Mesenchymal stem cell (in vitro differentiated cells and primary cell): ENCODE data around the gene DCLRE1B.
"Not testable (repeated sequence)": the region's sequence is repeated elsewhere in the genome, so short reads cannot be mapped to it uniquely, and the experiment has no call there.

Experiments
- DNase-seq: peaks from one replicate; pipeline ENCODE4 v3.0.0-alpha.2; 2013
- H2AFZ ChIP-seq: one replicate; pipeline ENCODE4 v1.6.1; 2013; ENCODE audit warnings: low read depth, mild to moderate bottlenecking, control low read depth, inconsistent platforms, low read length, moderate library complexity
- H2AK5ac ChIP-seq: 2 replicates; pipeline ENCODE4 v1.6.1; 2013; ENCODE audit warnings: low read length, moderate library complexity, mild to moderate bottlenecking, inconsistent platforms; ENCODE audit not compliant: severe bottlenecking
- H2BK120ac ChIP-seq: one replicate; pipeline ENCODE4 v1.6.1; 2013; ENCODE audit warnings: low read depth, mild to moderate bottlenecking, inconsistent platforms, low read length, moderate library complexity
- H2BK12ac ChIP-seq, 2 experiments: one replicate each; pipeline ENCODE4 v1.6.1; 2013; ENCODE audit warnings: inconsistent platforms in 2 of 2, low read length in 2 of 2, mild to moderate bottlenecking in 2 of 2, moderate library complexity in 2 of 2, control low read depth in 1 of 2
- H2BK15ac ChIP-seq: one replicate; pipeline ENCODE4 v1.6.1; 2013; ENCODE audit warnings: mild to moderate bottlenecking, low read depth, inconsistent platforms; ENCODE audit not compliant: poor library complexity, severe bottlenecking
- H2BK5ac ChIP-seq: 2 replicates; pipeline ENCODE4 v1.6.1; 2013; ENCODE audit warnings: low read depth, mild to moderate bottlenecking, low read length, control low read depth, inconsistent platforms; ENCODE audit not compliant: poor library complexity, severe bottlenecking
- H3K14ac ChIP-seq, 2 experiments: one replicate each; pipeline ENCODE4 v1.6.1; 2013; ENCODE audit warnings: inconsistent platforms in 2 of 2, low read length in 2 of 2, control low read depth in 1 of 2, mild to moderate bottlenecking in 1 of 2, moderate library complexity in 1 of 2
- H3K18ac ChIP-seq, 2 experiments: one replicate each; pipeline ENCODE4 v1.6.1; 2013; ENCODE audit warnings: inconsistent platforms in 2 of 2, low read length in 2 of 2, control low read depth in 1 of 2, low read depth in 1 of 2, mild to moderate bottlenecking in 1 of 2
- H3K23ac ChIP-seq, 2 experiments: one replicate each; pipeline ENCODE4 v1.6.1; 2013; ENCODE audit warnings: inconsistent platforms in 2 of 2, low read length in 2 of 2, mild to moderate bottlenecking in 2 of 2, moderate library complexity in 2 of 2, control low read depth in 1 of 2
- H3K27ac ChIP-seq: 2 replicates; pipeline ENCODE4 v1.5.1; 2013; ENCODE audit warnings: mild to moderate bottlenecking, moderate library complexity, low read length, control low read depth, inconsistent platforms; ENCODE audit not compliant: poor library complexity, severe bottlenecking
- H3K27me3 ChIP-seq, 2 experiments: 2 replicates each; pipeline versions ENCODE4 v1.6.1 to v1.7.0; 2013; ENCODE audit warnings: low read length in 2 of 2, mild to moderate bottlenecking in 2 of 2, moderate library complexity in 2 of 2, control low read depth in 1 of 2, inconsistent platforms in 1 of 2; ENCODE audit not compliant: control insufficient read depth in 1 of 2, insufficient read depth in 1 of 2
- H3K36me3 ChIP-seq, 2 experiments: 2 replicates each; pipeline versions ENCODE4 v1.6.1 to v1.7.0; 2013; ENCODE audit warnings: low read length in 2 of 2, control low read depth in 1 of 2, inconsistent platforms in 1 of 2, low read depth in 1 of 2, mild to moderate bottlenecking in 1 of 2; ENCODE audit not compliant: insufficient read depth in 2 of 2, control insufficient read depth in 1 of 2
- H3K4ac ChIP-seq, 2 experiments: one replicate each; pipeline ENCODE4 v1.6.1; 2013; ENCODE audit warnings: inconsistent platforms in 2 of 2, low read length in 2 of 2, mild to moderate bottlenecking in 2 of 2, moderate library complexity in 2 of 2, control low read depth in 1 of 2, low read depth in 1 of 2
- H3K4me1 ChIP-seq: 2 replicates; pipeline ENCODE4 v1.6.1; 2013; ENCODE audit warnings: low read depth, low read length, control low read depth; ENCODE audit not compliant: control insufficient read depth, insufficient read depth
- H3K4me2 ChIP-seq: 2 replicates; pipeline ENCODE4 v1.6.1; 2013; ENCODE audit warnings: low read length, mild to moderate bottlenecking, inconsistent platforms; ENCODE audit not compliant: poor library complexity, severe bottlenecking
- H3K4me3 ChIP-seq, 2 experiments: 2 replicates each; pipeline versions ENCODE4 v1.5.1 to v1.7.0; 2013; ENCODE audit warnings: low read length in 2 of 2, mild to moderate bottlenecking in 2 of 2, control low read depth in 1 of 2, low read depth in 1 of 2; ENCODE audit not compliant: insufficient read depth in 1 of 2
- H3K79me1 ChIP-seq: replicated peaks from 2 replicates; pipeline ENCODE4 v1.6.1; 2013; ENCODE audit warnings: mild to moderate bottlenecking, control low read depth, low read length, inconsistent platforms; ENCODE audit not compliant: poor library complexity, severe bottlenecking
- H3K9ac ChIP-seq: 2 replicates; pipeline ENCODE4 v1.7.0; 2013; ENCODE audit warnings: mild to moderate bottlenecking, low read length, moderate library complexity
- H3K9me3 ChIP-seq: 2 replicates; pipeline ENCODE4 v1.7.0; 2013; ENCODE audit warnings: mild to moderate bottlenecking, low read length; ENCODE audit not compliant: control insufficient read depth
- H4K8ac ChIP-seq: one replicate; pipeline ENCODE4 v1.6.1; 2013; ENCODE audit warnings: inconsistent platforms, mild to moderate bottlenecking, low read length, moderate library complexity
- H4K91ac ChIP-seq: one replicate; pipeline ENCODE4 v1.6.1; 2013; ENCODE audit warnings: mild to moderate bottlenecking, low read length, inconsistent platforms
- WGBS: methylation state at CpG from one replicate; pipeline ENCODE4 v1.1.7; 2013; ENCODE audit warnings: mixed read lengths; 5-methylcytosine and 5-hydroxymethylcytosine counted together

The DCLRE1B gene

DNA sequence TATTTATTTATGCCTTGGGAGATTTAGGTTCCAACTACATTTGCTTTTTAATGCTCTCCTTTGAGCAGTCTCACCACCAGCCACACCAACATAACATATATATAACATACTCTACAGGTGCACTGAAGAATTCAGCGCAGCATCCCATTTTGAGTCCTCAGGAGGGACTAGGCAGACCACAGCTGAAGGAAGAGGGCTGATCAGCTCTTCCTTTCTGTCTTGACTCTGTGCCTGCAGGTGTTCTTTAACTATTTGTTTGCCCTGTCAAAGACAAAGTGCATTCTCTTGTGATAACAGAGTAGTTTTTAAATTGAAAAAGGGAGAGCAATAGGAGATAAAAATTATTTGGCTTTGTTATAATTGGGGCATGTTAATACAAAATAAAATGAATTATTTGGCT is 41.0 kb downstream of the DCLRE1B start:
- H4K91ac ChIP-seq = no peak overlapping the region
- H3K27ac ChIP-seq = no peak overlapping the region
- 100% methylated on average over 1 of the region's 1 CpG for WGBS

DNA sequence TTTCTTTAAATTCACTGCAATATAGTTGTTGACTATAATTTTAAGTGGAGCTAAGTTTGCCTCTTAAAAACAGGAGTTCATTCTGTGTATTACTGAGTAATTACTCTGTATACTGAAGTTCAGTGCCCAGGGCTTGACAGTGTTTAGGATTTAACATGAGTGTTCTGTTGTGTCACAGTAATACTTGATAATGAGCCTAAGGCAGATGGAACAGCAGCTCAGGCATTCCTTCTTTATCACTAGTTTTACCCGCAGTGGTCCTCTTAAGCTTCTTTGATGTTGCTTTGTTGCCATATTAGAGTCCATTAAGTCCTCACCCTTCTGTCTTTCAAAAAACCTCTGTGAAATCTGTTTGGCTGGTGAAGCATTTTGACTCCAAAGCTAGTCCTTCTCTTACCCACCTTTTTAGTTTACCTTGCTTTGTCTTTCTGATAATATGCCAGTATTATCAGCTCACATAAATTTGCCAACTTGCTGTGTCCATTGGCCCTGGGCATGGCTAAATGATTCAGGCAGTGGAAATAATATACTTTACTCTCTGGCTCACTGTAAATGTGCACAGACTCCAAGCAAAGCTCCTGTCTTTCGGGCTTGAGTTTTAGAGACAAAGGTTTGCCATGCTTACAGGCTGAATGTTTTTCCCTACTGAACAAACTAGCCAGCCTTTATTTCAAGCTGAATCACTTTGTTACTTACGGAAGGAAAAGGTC is 41.7 kb downstream of the DCLRE1B start:
- Histone ChIP-seq H2BK120ac (no peak overlapping the region), H2BK12ac (no peak overlapping the region), H3K4me1 (no peaks in the 10 kb centered on the region), H3K9ac (peak overlapping the region; percentile 36), H4K8ac (no peak overlapping the region), H3K36me3 (peaks cover 7 to 23% of the 10 kb centered on the region in 2 experiments), H3K4ac (no peak overlapping the region), H2AFZ (no peak overlapping the region), H3K23ac (no peak overlapping the region), H3K14ac (no peak overlapping the region), H4K91ac (no peak overlapping the region), H3K4me2 (no peak overlapping the region), H2AK5ac (no peak overlapping the region), H2BK15ac (no peak overlapping the region), H3K27me3 (no peaks in the 10 kb centered on the region), H3K9me3 (no peaks in the 10 kb centered on the region), H3K27ac (no peak overlapping the region), H3K4me3 (no peak overlapping the region), H3K18ac (peak overlapping the region in 1 of 2 experiments; percentile 71), H3K79me1 (peaks cover 10% of the 10 kb centered on the region), H2BK5ac (no peak overlapping the region)
- WGBS = 46% methylated on average over 2 of the region's 3 CpGs
- DNase-seq = peak; percentile 29

More for the DNA sequence above, 41.0 kb downstream of the DCLRE1B start:
- Histone ChIP-seq H4K8ac (no peak overlapping the region), H2BK120ac (no peak overlapping the region), H3K4me2 (no peak overlapping the region), H2BK15ac (no peak overlapping the region), H3K18ac (no peak overlapping the region), H3K4me3 (no peak overlapping the region), H2BK12ac (no peak overlapping the region), H3K4ac (no peak overlapping the region), H2BK5ac (no peak overlapping the region), H3K27me3 (no peaks in the 10 kb centered on the region), H3K9ac (no peak overlapping the region), H2AFZ (no peak overlapping the region), H3K23ac (no peak overlapping the region), H3K36me3 (peaks cover 9 to 27% of the 10 kb centered on the region in 2 experiments), H2AK5ac (no peak overlapping the region), H3K4me1 (no peaks in the 10 kb centered on the region), H3K79me1 (peaks cover 11% of the 10 kb centered on the region), H3K14ac (no peak overlapping the region), H3K9me3 (no peaks in the 10 kb centered on the region)
- DNase-seq = no peak

DNA sequence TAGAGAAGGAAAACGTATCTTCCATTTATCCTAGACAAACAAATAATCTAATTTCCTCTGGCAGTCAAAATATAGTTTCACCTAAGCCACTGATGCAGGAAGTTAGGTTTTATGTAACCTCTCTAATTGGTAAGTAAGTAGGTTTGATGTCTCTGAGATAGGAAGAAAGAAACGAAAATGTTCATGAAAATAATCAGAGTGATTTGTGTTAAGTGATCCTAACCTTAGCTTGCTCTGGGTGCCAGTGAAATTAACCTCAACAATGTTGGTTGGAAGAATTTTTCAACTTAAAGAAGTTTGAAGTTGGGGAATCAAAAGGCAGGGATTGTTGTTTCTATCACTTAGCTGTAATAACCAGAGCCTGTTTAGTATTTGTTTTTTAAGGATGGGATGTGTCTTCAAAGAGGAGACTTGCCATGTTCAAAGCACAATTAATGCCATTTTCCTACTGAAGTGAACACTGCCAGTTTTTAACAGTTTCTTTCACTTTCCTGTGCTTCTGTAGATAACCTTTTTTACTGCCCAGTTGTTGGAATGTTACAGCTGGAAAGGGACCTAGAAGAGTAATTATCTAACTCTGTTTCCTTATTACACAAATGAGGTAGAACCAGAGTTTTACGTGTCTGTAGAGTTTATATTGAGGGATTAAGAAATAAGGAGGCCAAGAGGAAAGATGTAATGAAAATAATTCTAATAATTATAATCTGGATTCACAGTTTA is 42.4 kb downstream of the DCLRE1B start:
- no peak overlapping the region for H2BK12ac ChIP-seq
- H3K4ac ChIP-seq = no peak overlapping the region
- H2AK5ac ChIP-seq = no peak overlapping the region
- no peak overlapping the region for H3K27ac ChIP-seq
- no peak overlapping the region for H2BK5ac ChIP-seq
- no peaks in the 10 kb centered on the region for H3K9me3 ChIP-seq
- 30% methylated on average over 1 of the region's 3 CpGs for WGBS
- peak overlapping the region; percentile 36 for H3K9ac ChIP-seq
- H3K79me1 ChIP-seq = peaks cover 10% of the 10 kb centered on the region
- H3K14ac ChIP-seq = no peak overlapping the region
- H2BK120ac ChIP-seq = no peak overlapping the region
- H2BK15ac ChIP-seq = no peak overlapping the region
- no peak overlapping the region for H3K23ac ChIP-seq
- H3K4me3 ChIP-seq = no peak overlapping the region
- H3K27me3 ChIP-seq = no peaks in the 10 kb centered on the region
- no peak overlapping the region for H4K8ac ChIP-seq
- peaks cover 4 to 16% of the 10 kb centered on the region in 2 experiments for H3K36me3 ChIP-seq
- no peak overlapping the region for H2AFZ ChIP-seq
- no peak overlapping the region for H3K18ac ChIP-seq
- peak; percentile 29 for DNase-seq
- H3K4me2 ChIP-seq = no peak overlapping the region
- H3K4me1 ChIP-seq = no peaks in the 10 kb centered on the region
- no peak overlapping the region for H4K91ac ChIP-seq

DNA sequence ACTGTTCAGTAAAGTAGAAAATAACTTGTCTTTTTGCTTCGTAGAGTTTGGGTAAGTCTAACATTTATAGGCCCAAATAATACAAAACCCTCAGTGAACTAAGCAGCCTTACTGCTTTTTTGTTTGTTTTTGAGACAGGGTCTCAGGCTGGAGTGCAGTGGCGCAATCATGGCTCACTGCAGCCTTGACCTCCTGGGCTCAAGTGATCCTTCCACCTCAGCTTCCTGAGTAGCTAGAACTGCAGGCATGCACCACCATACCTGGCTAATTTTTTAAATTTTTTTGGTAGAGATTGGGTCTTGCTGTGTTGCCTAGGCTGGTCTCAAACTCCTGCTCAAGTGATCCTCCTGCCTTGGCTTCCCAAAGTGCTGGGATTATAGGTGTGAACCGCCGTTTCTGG is 43.0 kb downstream of the DCLRE1B start:
- not testable (repeated sequence) for H4K8ac ChIP-seq, H3K9me3 ChIP-seq, H2BK12ac ChIP-seq, H3K4me3 ChIP-seq, DNase-seq, H3K27ac ChIP-seq, H2AK5ac ChIP-seq, H2BK5ac ChIP-seq, H3K18ac ChIP-seq, H3K27me3 ChIP-seq, H4K91ac ChIP-seq, H2AFZ ChIP-seq, H2BK15ac ChIP-seq, H3K23ac ChIP-seq, H2BK120ac ChIP-seq, H3K14ac ChIP-seq, H3K4ac ChIP-seq, H3K4me1 ChIP-seq, H3K4me2 ChIP-seq
- Histone ChIP-seq H3K36me3 (peaks cover 4 to 13% of the 10 kb centered on the region in 2 experiments), H3K9ac (peak overlapping the region; percentile 36), H3K79me1 (peaks cover 10% of the 10 kb centered on the region)
- WGBS = 95% methylated on average over 4 of the region's 4 CpGs
